ENCODE results near the gene CTIF.

The CTIF gene

GRCh38 chr18:48792141-48792540 lies 253.3 kb downstream of the CTIF start:
- Histone ChIP-seq H3K27me3 (no peaks in the 10 kb centered on the region), H4K20me1 (no peaks in the 10 kb centered on the region), H3K4me1 (peaks cover 36% of the 10 kb centered on the region), H3K4me2 (no peak overlapping the region), H3K36me3 (peaks cover 29% of the 10 kb centered on the region; the same call in 1 of the 2 replicates), H3K9ac (no peak overlapping the region), H3K27ac (no peak overlapping the region), H3K4me3 (no peak overlapping the region), H3K9me3 (no peaks in the 10 kb centered on the region)
- TF ChIP-seq Cebpa-rat (IDR thresholded peaks at IDR 0.05): no peak

GRCh38 chr18:48792611-48793380 lies 254.0 kb downstream of the CTIF start:
- H3K4me2 ChIP-seq: no peak overlapping the region
- H3K36me3 ChIP-seq: peaks cover 29% of the 10 kb centered on the region; the same call in 1 of the 2 replicates
- no peaks in the 10 kb centered on the region for H4K20me1 ChIP-seq
- peaks cover 35% of the 10 kb centered on the region for H3K4me1 ChIP-seq
- H3K9ac ChIP-seq: no peak overlapping the region
- no peak overlapping the region for H3K27ac ChIP-seq
- H3K9me3 ChIP-seq: no peaks in the 10 kb centered on the region
- TF ChIP-seq Cebpa-rat (IDR thresholded peaks at IDR 0.05): no peak
- no peak overlapping the region for H3K4me3 ChIP-seq
- H3K27me3 ChIP-seq: no peaks in the 10 kb centered on the region

GRCh38 chr18:48794251-48794970 lies 255.6 kb downstream of the CTIF start:
- TF ChIP-seq Cebpa-rat (IDR thresholded peaks at IDR 0.05): no peak
- peaks cover 36% of the 10 kb centered on the region for H3K4me1 ChIP-seq
- no peak overlapping the region for H3K27ac ChIP-seq
- no peak overlapping the region for H3K4me2 ChIP-seq
- H3K4me3 ChIP-seq: no peak overlapping the region
- no peaks in the 10 kb centered on the region for H4K20me1 ChIP-seq
- no peak overlapping the region for H3K9ac ChIP-seq
- peaks cover 23% of the 10 kb centered on the region; the same call in 1 of the 2 replicates for H3K36me3 ChIP-seq
- no peaks in the 10 kb centered on the region for H3K27me3 ChIP-seq
- no peaks in the 10 kb centered on the region for H3K9me3 ChIP-seq

GRCh38 chr18:48795696-48796095 lies 256.9 kb downstream of the CTIF start:
- Histone ChIP-seq H3K9me3 (no peaks in the 10 kb centered on the region), H3K27me3 (no peaks in the 10 kb centered on the region), H3K36me3 (peaks cover 13% of the 10 kb centered on the region), H3K27ac (no peak overlapping the region), H3K9ac (no peak overlapping the region), H4K20me1 (no peaks in the 10 kb centered on the region), H3K4me3 (no peak overlapping the region), H3K4me2 (no peak overlapping the region), H3K4me1 (peaks cover 45% of the 10 kb centered on the region)
- no peak for TF ChIP-seq Cebpa-rat (IDR thresholded peaks at IDR 0.05)

- Histone ChIP-seq H3K9me3 (no peaks in the 10 kb centered on the region), H3K4me2 (0 out of 2 replicates have a peak overlapping the region, but pooled peaks have one; percentile 1), H3K4me3 (no peak overlapping the region), H4K20me1 (no peaks in the 10 kb centered on the region), H3K36me3 (peaks cover 11% of the 10 kb centered on the region; the same call in 1 of the 2 replicates), H3K9ac (no peak overlapping the region), H3K27me3 (no peaks in the 10 kb centered on the region), H3K27ac (no peak overlapping the region), H3K4me1 (peaks cover 45% of the 10 kb centered on the region)
- no peak for TF ChIP-seq Cebpa-rat (IDR thresholded peaks at IDR 0.05)
Measured at GRCh38 chr18:48796491-48797205, 257.8 kb downstream of the CTIF start.

- Histone ChIP-seq H3K27ac (peak overlapping the region; percentile 32; the same call in 1 of the 2 replicates), H4K20me1 (no peaks in the 10 kb centered on the region), H3K27me3 (no peaks in the 10 kb centered on the region), H3K4me1 (peaks cover 56% of the 10 kb centered on the region), H3K9me3 (no peaks in the 10 kb centered on the region), H3K4me3 (no peak overlapping the region), H3K4me2 (peak overlapping the region; percentile 44), H3K36me3 (peaks cover 12% of the 10 kb centered on the region; the same call in 1 of the 2 replicates), H3K9ac (peak overlapping the region; percentile 34; the same call in 1 of the 2 replicates)
- no peak for TF ChIP-seq Cebpa-rat (IDR thresholded peaks at IDR 0.05)
Measured at GRCh38 chr18:48797841-48798255, 259.0 kb downstream of the CTIF start.

- Histone ChIP-seq H3K9me3 (no peaks in the 10 kb centered on the region), H3K4me1 (peaks cover 58% of the 10 kb centered on the region), H3K27me3 (no peaks in the 10 kb centered on the region), H3K4me3 (no peak overlapping the region), H3K9ac (no peak overlapping the region), H4K20me1 (no peaks in the 10 kb centered on the region), H3K4me2 (peak overlapping the region; percentile 44), H3K27ac (no peak overlapping the region), H3K36me3 (peaks cover 15% of the 10 kb centered on the region)
- no peak for TF ChIP-seq Cebpa-rat (IDR thresholded peaks at IDR 0.05)
Measured at GRCh38 chr18:48798334-48799245, 259.8 kb downstream of the CTIF start.

- Histone ChIP-seq H3K36me3 (peaks cover 17% of the 10 kb centered on the region), H3K27me3 (no peaks in the 10 kb centered on the region), H3K9me3 (no peaks in the 10 kb centered on the region), H3K4me2 (peak overlapping the region; percentile 71), H3K4me3 (no peak overlapping the region), H4K20me1 (no peaks in the 10 kb centered on the region), H3K4me1 (peaks cover 58% of the 10 kb centered on the region), H3K9ac (no peak overlapping the region), H3K27ac (peak overlapping the region; percentile 80; the same call in 1 of the 2 replicates)
- TF ChIP-seq Cebpa-rat (IDR thresholded peaks at IDR 0.05): no peak
Measured at GRCh38 chr18:48799724-48800315, 261.0 kb downstream of the CTIF start.
